Stimulated activated CD4-positive, alpha-beta T cell treated with anti-CD3 and anti-CD28 coated beads, Interleukin-15, amount 100 ng/mL, for 1 hour (primary cell): Measurements from ENCODE around the gene PITPNB.

Experiments
- DNase-seq, 2 donors: peaks; one replicate each; pipeline ENCODE4 v3.0.0-alpha.2; 2020; ENCODE audit warnings: low read depth in 1 of 2, low spot score in 1 of 2

The PITPNB gene

DNA sequence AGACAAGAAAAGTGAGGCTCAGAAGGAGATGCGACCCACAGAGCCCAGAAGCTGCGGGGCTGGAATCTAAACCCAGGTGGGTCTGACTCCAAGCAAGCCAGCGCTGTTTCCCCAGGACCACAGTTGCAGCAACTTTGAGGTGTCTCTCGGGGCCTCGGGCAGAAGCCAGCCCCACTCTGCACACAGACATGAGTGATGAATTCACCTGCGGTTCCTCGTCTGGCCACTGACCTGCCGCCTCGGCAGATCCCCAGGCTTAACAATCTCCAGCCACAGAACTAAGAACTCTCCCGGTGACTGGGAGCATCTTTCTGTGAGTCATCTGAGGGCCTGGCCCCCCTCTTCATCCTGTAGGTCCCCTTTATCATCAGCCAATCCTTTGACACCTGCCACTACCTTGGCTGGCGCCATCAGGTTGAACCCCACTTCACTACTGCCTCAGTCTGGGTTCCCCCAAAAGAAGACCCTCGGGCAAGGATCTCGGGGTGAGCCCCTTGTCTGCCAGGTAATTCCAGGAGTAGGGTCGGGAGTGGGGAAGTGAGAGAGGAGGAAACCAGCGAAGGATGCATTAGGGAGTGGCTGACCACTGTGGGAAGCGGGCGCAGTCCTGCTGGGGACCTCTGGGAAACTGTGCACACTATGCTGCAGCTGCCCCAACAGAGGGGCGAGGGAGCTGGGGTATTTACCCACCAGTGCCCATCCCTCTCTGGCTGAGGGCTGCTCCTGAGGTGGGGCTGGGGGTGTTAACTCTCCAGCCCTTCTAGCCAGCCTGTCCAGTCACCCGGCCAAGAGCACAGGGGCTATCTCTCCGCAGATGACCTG lies 84.5 kb downstream of the PITPNB start:
- DNase-seq = no peak

- no peak for DNase-seq
These were observed 85.3 kb downstream of the PITPNB start for GRCh38 chr22:27833803-27834202.

DNA sequence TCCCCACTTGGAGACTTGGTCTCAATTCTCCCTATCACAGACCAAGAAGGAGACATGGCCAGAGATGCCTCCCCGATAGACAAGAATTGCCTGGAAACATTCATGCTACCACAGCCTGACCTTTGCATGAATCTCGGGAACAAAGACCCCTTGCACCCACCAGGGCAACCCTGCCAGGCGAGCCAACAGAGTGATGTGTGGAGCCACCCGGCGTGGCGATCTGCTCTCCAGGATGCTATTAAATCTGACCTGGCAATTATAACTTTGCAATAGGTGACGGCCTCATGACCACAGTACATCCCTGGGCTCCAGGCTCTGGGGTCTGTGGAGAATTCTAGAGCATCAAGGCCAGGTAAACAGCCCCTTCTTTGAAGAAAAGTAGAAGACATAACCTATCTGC lies 86.5 kb downstream of the PITPNB start:
- no peak for DNase-seq

- DNase-seq = no peak
These were observed 89.4 kb downstream of the PITPNB start for GRCh38 chr22:27829620-27830019.

- no peak for DNase-seq
These were observed 91.2 kb downstream of the PITPNB start for GRCh38 chr22:27827604-27828587.

- DNase-seq = no peak
These were observed 93.9 kb downstream of the PITPNB start for GRCh38 chr22:27825174-27825573.

GRCh38 chr22:27823221-27823620 lies 95.8 kb downstream of the PITPNB start:
- DNase-seq = no peak

- DNase-seq = no peak
These were observed 97.9 kb downstream of the PITPNB start for GRCh38 chr22:27820896-27821866.

GRCh38 chr22:27816552-27816951 lies 102.5 kb downstream of the PITPNB start:
- no peak for DNase-seq

DNA sequence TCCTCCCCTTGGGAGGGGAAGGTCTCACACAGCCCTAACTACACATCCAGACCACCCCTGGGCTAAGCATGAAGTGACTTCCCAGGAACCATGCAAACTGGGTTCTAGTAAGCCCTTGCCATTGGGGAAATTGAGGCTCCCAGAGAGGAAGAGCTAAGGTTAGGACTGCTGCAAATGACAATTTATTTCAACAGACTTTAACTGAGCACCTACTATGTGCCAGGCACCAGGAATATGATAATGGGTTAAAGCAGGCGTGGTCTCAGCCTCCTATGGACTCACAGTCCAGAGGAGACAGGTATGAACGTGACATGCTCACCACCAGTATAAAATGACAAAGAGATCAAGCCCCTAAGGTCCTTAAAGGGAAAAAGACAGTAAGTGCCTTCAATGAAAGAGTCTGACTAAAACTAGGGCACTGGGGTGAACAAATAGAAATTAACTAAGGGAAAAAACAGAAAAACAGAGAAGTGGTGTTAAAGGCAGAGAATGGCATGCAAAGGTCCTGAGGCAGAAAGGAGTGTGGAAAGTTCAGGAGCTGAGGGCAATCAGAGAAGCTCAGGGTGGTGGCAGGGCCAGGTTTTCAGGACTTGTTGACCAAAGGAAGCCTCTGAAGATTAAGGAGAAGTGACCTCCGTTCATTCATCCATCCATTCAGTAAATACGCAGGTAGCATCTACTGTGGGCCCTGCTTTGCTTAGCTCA lies 103.1 kb downstream of the PITPNB start:
- DNase-seq = no peak

- DNase-seq = no peak
These were observed 104.1 kb downstream of the PITPNB start for GRCh38 chr22:27814993-27815392.

- DNase-seq = no peak
These were observed 107.3 kb downstream of the PITPNB start for GRCh38 chr22:27811778-27812177.

DNA sequence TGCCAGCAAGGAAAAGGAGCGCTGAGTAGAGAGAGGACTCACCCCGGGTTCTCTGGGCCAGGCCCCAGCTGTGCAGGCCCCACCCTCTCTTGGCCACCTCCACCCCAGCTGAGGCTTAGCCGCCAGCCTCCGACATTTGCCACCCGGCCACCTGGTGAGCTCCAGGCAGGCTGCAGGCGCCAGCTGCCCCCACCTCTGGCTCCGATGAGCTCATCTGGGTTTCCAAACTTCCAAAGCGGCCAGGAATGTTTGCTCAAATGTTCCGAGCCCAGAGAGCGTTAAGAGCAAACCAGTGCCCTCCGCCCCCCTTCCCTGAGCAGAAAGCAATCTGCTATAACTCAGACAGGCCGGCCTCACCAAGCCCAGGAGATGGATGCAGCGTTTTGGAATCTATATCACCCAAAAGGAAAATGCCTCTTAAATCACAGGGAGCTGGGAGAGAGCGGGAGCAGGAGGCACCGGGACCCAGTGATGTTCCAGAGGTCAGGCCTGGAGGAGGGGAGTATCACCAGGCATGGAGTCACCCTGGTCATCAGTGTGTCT lies 108.4 kb downstream of the PITPNB start:
- DNase-seq = no peak

DNA sequence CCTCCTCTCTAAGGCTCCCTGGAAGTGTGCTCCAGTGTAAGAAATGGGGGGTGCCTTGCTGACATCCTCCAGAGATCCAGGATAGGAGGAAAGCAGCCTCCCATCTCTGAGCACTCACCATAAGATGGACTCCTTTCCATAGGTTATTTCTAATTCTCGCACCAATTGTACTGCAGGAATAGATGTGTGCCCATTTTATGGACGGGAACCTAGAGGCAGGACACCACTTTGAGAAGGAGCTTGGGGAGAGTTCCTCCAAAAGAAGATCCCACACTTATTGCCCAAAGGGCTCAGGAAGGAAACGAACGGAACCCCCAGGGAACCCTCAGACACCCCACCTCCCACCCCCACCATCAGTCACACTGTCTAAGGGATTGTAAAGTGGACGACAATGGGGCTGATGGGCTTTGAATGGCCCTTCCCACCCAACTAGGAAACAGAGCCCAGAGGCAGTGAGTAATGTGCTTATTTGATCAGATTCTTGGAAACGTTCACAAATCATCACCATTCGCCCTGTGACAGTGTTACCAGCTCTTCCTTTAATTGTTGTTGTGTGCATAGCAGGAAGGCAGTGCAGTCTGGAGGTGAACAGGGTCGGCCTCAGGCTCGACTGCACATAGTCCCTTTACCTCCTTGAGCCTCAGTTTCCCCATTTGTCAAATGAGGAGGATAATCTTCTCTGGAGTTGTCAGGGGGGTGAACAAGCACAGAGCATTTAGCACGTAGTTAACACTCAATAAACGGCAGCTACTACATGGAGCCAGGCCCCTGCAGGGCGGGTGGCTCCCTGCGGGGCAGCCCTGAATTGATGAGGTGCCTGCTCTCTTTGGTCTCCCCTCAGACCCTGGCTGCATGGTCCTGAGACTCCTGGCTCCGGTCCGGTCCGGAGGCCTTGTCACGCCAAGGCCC lies 109.1 kb downstream of the PITPNB start:
- no peak for DNase-seq

- DNase-seq = no peak
These were observed 109.8 kb downstream of the PITPNB start for GRCh38 chr22:27809226-27809603.

- DNase-seq = no peak
These were observed 110.4 kb downstream of the PITPNB start for GRCh38 chr22:27808451-27809225.

DNA sequence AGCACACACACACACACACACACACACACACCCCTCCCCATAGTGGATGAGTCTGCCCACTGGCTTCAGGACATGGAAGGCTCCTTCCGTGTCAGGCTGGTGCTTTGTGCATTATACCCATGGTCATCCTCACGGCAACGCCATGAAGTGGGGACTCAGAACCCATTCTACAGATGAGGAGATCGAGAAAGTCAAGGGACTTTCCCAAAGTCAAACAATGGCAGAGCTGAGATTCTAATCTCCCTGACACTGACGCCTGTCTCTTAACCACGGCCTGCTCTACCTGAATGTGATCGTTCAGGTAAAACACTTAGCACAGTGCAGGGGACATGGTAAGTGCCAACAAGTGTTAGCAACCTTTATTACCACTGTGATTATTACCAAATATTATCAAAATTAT lies 113.2 kb downstream of the PITPNB start:
- no peak for DNase-seq
